Heart left ventricle (tissue), 16 donors: Measurements from ENCODE around the gene ORC3. TPM values are rescaled to one million over a fixed set of nuclear protein-coding genes. Genes with fewer than 3 reads are reported as not detected.

Experiments
- ATAC-seq, 4 donors: fragments of 200-7000 bp; cut with Tn5 transposase; one replicate each; pipeline ENCODE4 v1.9.1; 2020 to 2022; ENCODE audit warnings: moderate library complexity in 4 of 4, mild to moderate bottlenecking in 3 of 4, moderate number of reproducible peaks in 1 of 4
- DNase-seq, 5 donors: peaks; one replicate each; pipeline ENCODE4 v3.0.0-alpha.2; 2020
- H3K27ac ChIP-seq, 12 donors: fragments of 200-600 bp; sonication (generic) in 4 of 12; one replicate each; pipeline versions ENCODE4 v1.5.0 to v1.8.0; 2016 to 2022; ENCODE audit warnings: mild to moderate bottlenecking in 2 of 12
- H3K27me3 ChIP-seq, 9 donors: fragments of 200-600 bp; sonication (generic) in 2 of 9; one replicate each; pipeline versions ENCODE4 v1.5.1 to v1.8.0; 2016 to 2022; ENCODE audit warnings: mild to moderate bottlenecking in 3 of 9
- H3K36me3 ChIP-seq, 9 donors: fragments of 200-600 bp; sonication (generic) in 2 of 9; one replicate each; pipeline versions ENCODE4 v1.5.0 to v1.8.0; 2018 to 2022; ENCODE audit warnings: mild to moderate bottlenecking in 2 of 9
- H3K4me1 ChIP-seq, 12 donors: fragments of 200-600 bp; sonication (generic) in 4 of 12; one replicate each; pipeline versions ENCODE4 v1.5.0 to v1.8.0; 2016 to 2022; ENCODE audit warnings: mild to moderate bottlenecking in 3 of 12
- H3K4me3 ChIP-seq, 12 donors: fragments of 200-600 bp; sonication (generic) in 4 of 12; one replicate each; pipeline versions ENCODE4 v1.5.0 to v1.8.0; 2017 to 2022; ENCODE audit warnings: mild to moderate bottlenecking in 9 of 12, moderate library complexity in 4 of 12
- H3K9me3 ChIP-seq, 12 donors: fragments of 200-600 bp; sonication (generic) in 4 of 12; one replicate each; pipeline versions ENCODE4 v1.5.0 to v1.8.0; 2016 to 2022; ENCODE audit warnings: mild to moderate bottlenecking in 1 of 12
- CTCF ChIP-seq, 12 donors: fragments of 200-600 bp; sonication (generic) in 4 of 12; IDR thresholded peaks; one replicate each; pipeline versions ENCODE4 v1.5.0 to v1.8.0; 2018 to 2022; ENCODE audit warnings: antibody characterized with exemption in 12 of 12, mild to moderate bottlenecking in 5 of 12
- POLR2A ChIP-seq, 2 donors: fragments of 450-650 bp; IDR thresholded peaks; one replicate each; pipeline ENCODE4 v1.6.1; 2017; ENCODE audit warnings: antibody characterized with exemption in 2 of 2, mild to moderate bottlenecking in 2 of 2, moderate library complexity in 2 of 2
- WGBS, 4 donors: extraction: QIAGEN DNeasy Blood & Tissue Kit in 2 of 4; methylation state at CpG; one replicate each; pipeline versions ENCODE4 v1.1.5 to v1.1.7; 2013 to 2018; 5-methylcytosine and 5-hydroxymethylcytosine counted together
- intact Hi-C, 10 donors: fragments of 100-400 bp; cut with DNase I; formaldehyde crosslinking; loops; one replicate each; pipeline versions ENCODE4 v1.11.1 to v1.14.2; 2022
- polyA plus RNA-seq, 2 donors: library from polyadenylated mRNA; stranded (reverse); fragments of 200-250 nt; gene quantifications; one replicate each; pipeline ENCODE4 v1.2.3, GENCODE V29; 2013
- total RNA-seq, 9 donors: library from RNA; depleted of rRNA in 2 of 9; stranded (reverse); fragments of >200 nt in 2 of 9; fragmentation: NEBNext Ultra II Directional in 3 of 9; extraction: Animal tissue kit (Norgen Biotek cat#: 25700) in 3 of 9; gene quantifications; one replicate each; pipeline versions ENCODE4 v1.1.0 to v1.2.4, GENCODE V29; 2016 to 2023
- donor health status: ischemic (EF 13 %, LVEDD 7.1; RV severe dilation, severe dysfunction).
- donor health status: healthy with polysubstance abuse.
- donor health status: DM: no; HTN: yes; CAD: no.
- donor health status: DM: no; HTN: no; CAD: no.
- donor health status: ischemic (EF 25% LVEDD 6.9; RV normal size, moderate dysfunction).
- donor health status: ischemic (EF 25% LVEDD 5.7; RV mildly dilated, moderate dysfunction).
- donor health status: healthy.
- donor health status: DM: yes; HTN: yes; CAD: no.
- donor health status: ischemic (EF 35%, LVEDD 5.7; RV mildly dilated, moderate dysfunction).
- donor health status: nonischemic (EF 11% LVEDD 7.7; RV severe dilation, severe dysfunction).
- donor health status: DM: yes; HTN: yes; CAD: no.
- donor health status: PGD.
- donor health status: ischemic (EF 29% LVEDD 5.4; RV normal size, mild dysfunction).
- donor health status: nonischemic (EF 23%, LVEDD 6.1; RV moderate dilation, normal function).

Gene ORC3
- total and polyA plus RNA-seq, 11 donors: 15.2 to 28.6 (median 20.0) TPM

- H3K9me3 ChIP-seq: no peaks in the 10 kb centered on the region
- DNase-seq: no peak
- H3K4me3 ChIP-seq: no peak overlapping the region
- peak in 2 of 4 donors; percentile 35 to 43 for ATAC-seq
- no peak overlapping the region for H3K27ac ChIP-seq
- no peak for TF ChIP-seq CTCF (IDR thresholded peaks at IDR 0.05)
- intact Hi-C loops: no loop called here
- WGBS, 4 donors: 49 to 55% (median 55%) methylated on average over 4 of the region's 4 CpGs
- H3K4me1 ChIP-seq: peaks cover 0 to 37% (median 7%) of the 10 kb centered on the region in 12 donors
- no peaks in the 10 kb centered on the region for H3K27me3 ChIP-seq
- H3K36me3 ChIP-seq: peaks cover 0 to 94% (median 89%) of the 10 kb centered on the region in 9 donors
Observed at GRCh38 chr6:87675004-87675681, 85.2 kb downstream of the ORC3 start.

GRCh38 chr6:87682310-87682709 lies 92.4 kb downstream of the ORC3 start:
- intact Hi-C loops: no loop called here
- H3K4me3 ChIP-seq: no peak overlapping the region
- TF ChIP-seq POLR2A (IDR thresholded peaks at IDR 0.05): no peak
- no peak for TF ChIP-seq CTCF (IDR thresholded peaks at IDR 0.05)
- no peaks in the 10 kb centered on the region for H3K27me3 ChIP-seq
- H3K9me3 ChIP-seq: no peaks in the 10 kb centered on the region
- no peak for ATAC-seq
- H3K27ac ChIP-seq: no peak overlapping the region
- DNase-seq: no peak
- peaks cover 0 to 67% (median 43%) of the 10 kb centered on the region in 12 donors for H3K4me1 ChIP-seq
- peaks cover 0 to 41% (median 31%) of the 10 kb centered on the region in 9 donors for H3K36me3 ChIP-seq

GRCh38 chr6:87683890-87684289 lies 94.0 kb downstream of the ORC3 start:
- Histone ChIP-seq H3K27me3 (no peaks in the 10 kb centered on the region), H3K27ac (no peak overlapping the region), H3K4me3 (no peak overlapping the region), H3K9me3 (no peaks in the 10 kb centered on the region), H3K36me3 (peaks cover 0 to 31% (median 15%) of the 10 kb centered on the region in 9 donors), H3K4me1 (peaks cover 0 to 79% (median 52%) of the 10 kb centered on the region in 12 donors)
- WGBS, 4 donors: 78 to 83% (median 80%) methylated on average over 3 of the region's 3 CpGs
- TF ChIP-seq CTCF (IDR thresholded peaks at IDR 0.05) (no peak), POLR2A (IDR thresholded peaks at IDR 0.05) (no peak)
- intact Hi-C loops: no loop called here
- no peak for ATAC-seq
- no peak for DNase-seq

GRCh38 chr6:87684895-87685654 lies 95.1 kb downstream of the ORC3 start:
- H3K4me1 ChIP-seq: peaks cover 0 to 82% (median 60%) of the 10 kb centered on the region in 12 donors
- ATAC-seq: no peak
- intact Hi-C loops: no loop called here
- H3K9me3 ChIP-seq: no peaks in the 10 kb centered on the region
- DNase-seq: no peak
- H3K36me3 ChIP-seq: peaks cover 0 to 25% (median 6%) of the 10 kb centered on the region in 9 donors
- H3K27ac ChIP-seq: peak overlapping the region in 1 of 12 donors; percentile 0
- H3K27me3 ChIP-seq: no peaks in the 10 kb centered on the region
- 84 to 100% (median 88%) methylated on average over 1 of the region's 1 CpG for WGBS, 4 donors
- no peak overlapping the region for H3K4me3 ChIP-seq
- no peak for TF ChIP-seq POLR2A (IDR thresholded peaks at IDR 0.05)
- TF ChIP-seq CTCF (IDR thresholded peaks at IDR 0.05): no peak
